Duodenal mucosa (tissue), 2 donors: Measurements from ENCODE around the gene TRANK1.

ENCODE experiments used
- H3K27ac ChIP-seq: one replicate; pipeline ENCODE4 v1.7.0; 2013; ENCODE audit warnings: low read depth, low read length
- H3K27me3 ChIP-seq, 2 donors: one replicate each; pipeline ENCODE4 v1.7.0; 2013; ENCODE audit warnings: low read length in 2 of 2, control low read depth in 1 of 2; ENCODE audit not compliant: insufficient read depth in 2 of 2, control insufficient read depth in 1 of 2
- H3K36me3 ChIP-seq, 2 donors: one replicate each; pipeline ENCODE4 v1.7.0; 2013; ENCODE audit warnings: low read length in 2 of 2, control low read depth in 1 of 2; ENCODE audit not compliant: insufficient read depth in 2 of 2, control insufficient read depth in 1 of 2
- H3K4me1 ChIP-seq, 2 donors: one replicate each; pipeline ENCODE4 v1.7.0; 2013; ENCODE audit warnings: low read length in 2 of 2, control low read depth in 1 of 2; ENCODE audit not compliant: insufficient read depth in 2 of 2, control insufficient read depth in 1 of 2
- H3K4me3 ChIP-seq, 2 donors: one replicate each; pipeline ENCODE4 v1.7.0; 2013; ENCODE audit warnings: low read length in 2 of 2, low read depth in 1 of 2
- H3K9ac ChIP-seq, 2 donors: one replicate each; pipeline ENCODE4 v1.7.0; 2013; ENCODE audit warnings: low read length in 2 of 2, low read depth in 1 of 2
- H3K9me3 ChIP-seq, 2 donors: one replicate each; pipeline ENCODE4 v1.7.0; 2013; ENCODE audit warnings: low read length in 2 of 2, control low read depth in 1 of 2; ENCODE audit not compliant: control insufficient read depth in 1 of 2

The TRANK1 gene

GRCh38 chr3:36923523-36923943 is 21.3 kb downstream of the TRANK1 start:
- Histone ChIP-seq H3K9ac (no peak overlapping the region), H3K27me3 (no peaks in the 10 kb centered on the region), H3K9me3 (peaks cover 10 to 16% of the 10 kb centered on the region in 2 donors), H3K27ac (no peak overlapping the region), H3K36me3 (no peaks in the 10 kb centered on the region), H3K4me3 (no peak overlapping the region), H3K4me1 (peaks cover 11 to 21% of the 10 kb centered on the region in 2 donors)

- peak overlapping the region in 1 of 2 donors; percentile 1 for H3K4me3 ChIP-seq
- no peaks in the 10 kb centered on the region for H3K36me3 ChIP-seq
- no peak overlapping the region for H3K9ac ChIP-seq
- peaks cover 17 to 21% of the 10 kb centered on the region in 2 donors for H3K4me1 ChIP-seq
- H3K9me3 ChIP-seq: peaks cover 10 to 16% of the 10 kb centered on the region in 2 donors
- H3K27ac ChIP-seq: no peak overlapping the region
- no peaks in the 10 kb centered on the region for H3K27me3 ChIP-seq
Measured at GRCh38 chr3:36920884-36921567, 23.8 kb downstream of the TRANK1 start.

GRCh38 chr3:36919439-36920160 is 25.3 kb downstream of the TRANK1 start:
- no peak overlapping the region for H3K4me3 ChIP-seq
- no peak overlapping the region for H3K9ac ChIP-seq
- no peak overlapping the region for H3K27ac ChIP-seq
- peaks cover 17 to 21% of the 10 kb centered on the region in 2 donors for H3K4me1 ChIP-seq
- H3K36me3 ChIP-seq: no peaks in the 10 kb centered on the region
- peaks cover 10 to 16% of the 10 kb centered on the region in 2 donors for H3K9me3 ChIP-seq
- H3K27me3 ChIP-seq: no peaks in the 10 kb centered on the region

- no peaks in the 10 kb centered on the region for H3K27me3 ChIP-seq
- H3K36me3 ChIP-seq: no peaks in the 10 kb centered on the region
- H3K27ac ChIP-seq: no peak overlapping the region
- no peak overlapping the region for H3K9ac ChIP-seq
- peaks cover 10 to 16% of the 10 kb centered on the region in 2 donors for H3K9me3 ChIP-seq
- H3K4me3 ChIP-seq: no peak overlapping the region
- peaks cover 19 to 25% of the 10 kb centered on the region in 2 donors for H3K4me1 ChIP-seq
Measured at GRCh38 chr3:36918050-36918449, 26.8 kb downstream of the TRANK1 start.

- H3K4me1 ChIP-seq: peaks cover 24 to 29% of the 10 kb centered on the region in 2 donors
- H3K36me3 ChIP-seq: no peaks in the 10 kb centered on the region
- peak overlapping the region; percentile 39 to 48 for H3K4me3 ChIP-seq
- peak overlapping the region; percentile 40 to 49 for H3K9ac ChIP-seq
- no peaks in the 10 kb centered on the region for H3K27me3 ChIP-seq
- peak overlapping the region; percentile 60 for H3K27ac ChIP-seq
- no peaks in the 10 kb centered on the region for H3K9me3 ChIP-seq
Measured at GRCh38 chr3:36911990-36912804, 32.7 kb downstream of the TRANK1 start.

DNA sequence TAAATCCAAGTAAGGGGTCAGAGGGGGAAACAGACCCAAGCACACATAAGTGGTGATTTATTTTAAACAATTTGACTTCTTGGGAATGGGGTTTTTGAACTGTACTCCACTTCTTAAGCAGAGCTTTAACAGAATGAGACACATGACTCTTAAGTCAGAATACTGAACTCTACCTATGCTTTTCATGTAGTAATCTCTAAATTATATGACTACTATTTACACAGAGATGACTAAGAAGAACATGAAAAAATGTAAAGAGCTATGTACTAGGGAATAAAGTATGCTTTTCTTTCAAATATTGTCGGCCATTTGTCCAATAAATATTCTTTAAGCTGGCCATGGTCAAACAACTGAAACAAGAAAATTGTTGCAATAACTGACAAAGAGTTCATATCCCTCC is 35.2 kb downstream of the TRANK1 start:
- peaks cover 23 to 41% of the 10 kb centered on the region in 2 donors for H3K4me1 ChIP-seq
- no peak overlapping the region for H3K4me3 ChIP-seq
- H3K9me3 ChIP-seq: no peaks in the 10 kb centered on the region

GRCh38 chr3:36909181-36909580 is 35.7 kb downstream of the TRANK1 start:
- H3K36me3 ChIP-seq: no peaks in the 10 kb centered on the region
- no peaks in the 10 kb centered on the region for H3K27me3 ChIP-seq
- no peak overlapping the region for H3K4me3 ChIP-seq
- no peaks in the 10 kb centered on the region for H3K9me3 ChIP-seq
- H3K27ac ChIP-seq: peak overlapping the region; percentile 72
- H3K9ac ChIP-seq: no peak overlapping the region
- H3K4me1 ChIP-seq: peaks cover 23 to 41% of the 10 kb centered on the region in 2 donors

More for the DNA sequence above, 35.2 kb downstream of the TRANK1 start:
- Histone ChIP-seq H3K27me3 (no peaks in the 10 kb centered on the region), H3K27ac (no peak overlapping the region), H3K36me3 (no peaks in the 10 kb centered on the region), H3K9ac (no peak overlapping the region)

DNA sequence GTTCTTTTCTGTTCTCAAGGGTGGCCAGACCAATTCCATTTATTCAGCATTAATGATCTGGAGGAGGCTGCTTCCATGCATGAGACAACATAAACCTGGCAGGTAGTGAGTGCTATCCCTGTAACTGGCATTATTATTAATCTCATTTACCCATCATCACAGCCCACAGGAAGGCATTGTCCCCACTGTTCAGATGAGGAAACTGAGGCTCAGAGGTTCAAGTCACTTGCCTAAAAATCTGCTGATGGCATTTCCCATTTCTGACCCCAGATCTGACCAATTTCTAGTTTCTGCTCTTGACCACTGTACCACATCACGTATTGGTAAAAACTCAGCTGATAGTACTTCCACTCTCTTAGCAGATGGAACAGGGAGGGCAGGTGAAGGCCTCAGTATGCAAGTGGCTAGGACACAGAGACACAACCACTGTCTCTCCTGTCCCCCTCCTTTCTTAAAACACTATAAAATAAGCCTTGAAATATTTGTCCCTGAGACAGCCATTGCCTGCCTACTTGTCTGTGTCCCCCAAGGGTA is 36.1 kb downstream of the TRANK1 start:
- Histone ChIP-seq H3K27ac (peak overlapping the region; percentile 72), H3K4me1 (peaks cover 23 to 41% of the 10 kb centered on the region in 2 donors), H3K9me3 (no peaks in the 10 kb centered on the region), H3K9ac (peak overlapping the region; percentile 26 to 94), H3K36me3 (no peaks in the 10 kb centered on the region), H3K27me3 (no peaks in the 10 kb centered on the region), H3K4me3 (peak overlapping the region; percentile 69 to 98)

DNA sequence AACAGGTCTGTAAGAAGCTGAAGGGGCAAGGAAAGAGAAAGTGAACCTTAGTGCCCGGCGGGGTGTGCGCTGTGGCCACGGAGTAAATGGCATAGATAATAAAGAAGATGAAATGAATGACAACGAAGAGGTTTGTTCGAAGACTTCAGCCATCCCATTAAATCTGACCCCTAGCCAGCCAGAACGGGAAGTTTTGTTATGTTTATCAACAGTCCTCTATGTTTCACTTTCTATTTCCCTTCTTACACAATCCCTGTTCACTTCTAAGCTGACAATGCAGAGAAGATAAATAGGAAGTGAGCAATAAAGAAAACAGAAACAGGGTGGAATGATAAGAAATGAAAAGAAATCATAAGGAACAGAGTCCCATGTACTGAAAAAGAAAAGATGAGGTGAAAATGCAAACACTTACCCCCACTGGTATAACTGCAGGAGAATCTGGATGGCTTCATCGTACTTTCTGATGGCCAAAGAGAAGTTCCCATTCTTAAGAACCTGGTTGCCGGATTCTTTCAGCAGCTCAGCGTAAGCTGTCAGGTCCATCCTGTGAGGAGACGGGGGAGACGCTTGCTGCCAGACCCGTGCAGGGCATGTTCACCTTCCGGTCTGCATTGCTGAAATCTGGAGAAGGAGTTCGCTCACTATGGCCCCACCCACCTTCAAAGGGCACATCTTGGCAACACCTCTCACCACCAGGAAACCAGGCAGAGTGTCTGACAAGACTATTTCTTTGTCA is 36.8 kb downstream of the TRANK1 start:
- H3K9me3 ChIP-seq: no peaks in the 10 kb centered on the region
- H3K36me3 ChIP-seq: peaks cover 0 to 5% of the 10 kb centered on the region in 2 donors
- H3K9ac ChIP-seq: peak overlapping the region; percentile 26 to 94
- peaks cover 21 to 37% of the 10 kb centered on the region in 2 donors for H3K4me1 ChIP-seq
- peak overlapping the region; percentile 69 to 98 for H3K4me3 ChIP-seq
- peak overlapping the region; percentile 72 for H3K27ac ChIP-seq
- H3K27me3 ChIP-seq: no peaks in the 10 kb centered on the region
